Measurements from ENCODE around the gene DMTF1. TPM values are rescaled to one million over a fixed set of nuclear protein-coding genes. Genes with fewer than 3 reads are reported as not detected.

Gene DMTF1
- total and polyA plus RNA-seq, 9 of the 15 experiments (the other 6 are each of a cell fraction or from before 2014, with no cell fraction given), result 25.7 to 208 (median 74.7) TPM

DNA sequence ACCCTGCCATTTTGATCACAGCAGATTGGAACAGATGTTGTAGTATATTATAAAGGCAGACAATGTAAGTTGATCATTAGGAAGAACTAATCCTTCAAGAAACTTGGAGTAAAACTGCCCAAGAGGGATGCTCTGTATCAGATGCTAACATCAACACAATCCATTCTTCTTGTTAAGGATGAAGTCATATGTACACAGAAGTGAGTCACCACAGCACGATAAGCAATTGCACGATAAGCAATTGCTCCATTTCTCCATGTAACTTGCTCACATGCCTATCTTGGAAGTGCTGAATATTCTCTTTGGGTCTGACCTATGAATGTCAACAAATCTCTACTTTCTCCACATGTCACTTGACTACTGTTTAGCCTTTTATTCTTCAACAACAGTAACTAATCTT, 41.5 kb upstream of the DMTF1 start (continued):
- TF ChIP-seq, protein P1, sequence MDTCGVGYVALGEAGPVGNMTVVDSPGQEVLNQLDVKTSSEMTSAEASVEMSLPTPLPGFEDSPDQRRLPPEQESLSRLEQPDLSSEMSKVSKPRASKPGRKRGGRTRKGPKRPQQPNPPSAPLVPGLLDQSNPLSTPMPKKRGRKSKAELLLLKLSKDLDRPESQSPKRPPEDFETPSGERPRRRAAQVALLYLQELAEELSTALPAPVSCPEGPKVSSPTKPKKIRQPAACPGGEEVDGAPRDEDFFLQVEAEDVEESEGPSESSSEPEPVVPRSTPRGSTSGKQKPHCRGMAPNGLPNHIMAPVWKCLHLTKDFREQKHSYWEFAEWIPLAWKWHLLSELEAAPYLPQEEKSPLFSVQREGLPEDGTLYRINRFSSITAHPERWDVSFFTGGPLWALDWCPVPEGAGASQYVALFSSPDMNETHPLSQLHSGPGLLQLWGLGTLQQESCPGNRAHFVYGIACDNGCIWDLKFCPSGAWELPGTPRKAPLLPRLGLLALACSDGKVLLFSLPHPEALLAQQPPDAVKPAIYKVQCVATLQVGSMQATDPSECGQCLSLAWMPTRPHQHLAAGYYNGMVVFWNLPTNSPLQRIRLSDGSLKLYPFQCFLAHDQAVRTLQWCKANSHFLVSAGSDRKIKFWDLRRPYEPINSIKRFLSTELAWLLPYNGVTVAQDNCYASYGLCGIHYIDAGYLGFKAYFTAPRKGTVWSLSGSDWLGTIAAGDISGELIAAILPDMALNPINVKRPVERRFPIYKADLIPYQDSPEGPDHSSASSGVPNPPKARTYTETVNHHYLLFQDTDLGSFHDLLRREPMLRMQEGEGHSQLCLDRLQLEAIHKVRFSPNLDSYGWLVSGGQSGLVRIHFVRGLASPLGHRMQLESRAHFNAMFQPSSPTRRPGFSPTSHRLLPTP (IDR thresholded peaks at IDR 0.05; ENCODE audit: borderline replicate concordance, extremely low read depth, insufficient read length), result no peak
- TF ChIP-seq SP1 (CRISPR knock-in tag; IDR thresholded peaks at IDR 0.05) (peak; percentile 29; the same call in 1 of the 2 replicates), HOXB6 (CRISPR knock-in tag; IDR thresholded peaks at IDR 0.05; ENCODE audit: borderline replicate concordance) (no peak), ZNF174 (CRISPR knock-in tag; IDR thresholded peaks at IDR 0.05) (no peak), SMAD3 (CRISPR knock-in tag; conservative IDR thresholded peaks at IDR 0.05) (0 out of 2 replicates have a peak, but pooled peaks have one; percentile 53), MCM5 (IDR thresholded peaks at IDR 0.05; ENCODE audit: low read depth) (no peak), ZNF384 (IDR thresholded peaks at IDR 0.05; ENCODE audit: low read depth, low read length) (no peak), PTTG1 (tag; IDR thresholded peaks at IDR 0.05; ENCODE audit: low read depth) (no peak), TAF1 (IDR thresholded peaks at IDR 0.05; ENCODE audit: control insufficient read depth, extremely low read depth, insufficient read depth, low read length, severe bottlenecking) (no peak), LEF1 (IDR thresholded peaks at IDR 0.05) (peak; percentile 81), CREB1 (IDR thresholded peaks at IDR 0.05) (no peak), CREB1 (CRISPR knock-in tag; IDR thresholded peaks at IDR 0.05) (no peak), KDM5B (IDR thresholded peaks at IDR 0.05; ENCODE audit: insufficient replicate concordance, low read depth, low read length) (no peak), ZNF592 (IDR thresholded peaks at IDR 0.05) (no peak; the same call in 1 of the 2 replicates), ZNF766 (CRISPR knock-in tag; conservative IDR thresholded peaks at IDR 0.05) (peak; percentile 78), TBP (optimal IDR thresholded peaks at IDR 0.05; ENCODE audit: low read depth, low read length) (no peak), ZC3H4 (CRISPR knock-in tag; IDR thresholded peaks at IDR 0.05; ENCODE audit: borderline replicate concordance) (no peak), PRMT5 (CRISPR knock-in tag; IDR thresholded peaks at IDR 0.05) (no peak), HBP1 (CRISPR knock-in tag; IDR thresholded peaks at IDR 0.05) (no peak)
- TF ChIP-seq, protein P2, sequence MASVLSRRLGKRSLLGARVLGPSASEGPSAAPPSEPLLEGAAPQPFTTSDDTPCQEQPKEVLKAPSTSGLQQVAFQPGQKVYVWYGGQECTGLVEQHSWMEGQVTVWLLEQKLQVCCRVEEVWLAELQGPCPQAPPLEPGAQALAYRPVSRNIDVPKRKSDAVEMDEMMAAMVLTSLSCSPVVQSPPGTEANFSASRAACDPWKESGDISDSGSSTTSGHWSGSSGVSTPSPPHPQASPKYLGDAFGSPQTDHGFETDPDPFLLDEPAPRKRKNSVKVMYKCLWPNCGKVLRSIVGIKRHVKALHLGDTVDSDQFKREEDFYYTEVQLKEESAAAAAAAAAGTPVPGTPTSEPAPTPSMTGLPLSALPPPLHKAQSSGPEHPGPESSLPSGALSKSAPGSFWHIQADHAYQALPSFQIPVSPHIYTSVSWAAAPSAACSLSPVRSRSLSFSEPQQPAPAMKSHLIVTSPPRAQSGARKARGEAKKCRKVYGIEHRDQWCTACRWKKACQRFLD (CRISPR knock-in tag; IDR thresholded peaks at IDR 0.05), result no peak

Measured in K562 (cell line).